Adrenal gland (tissue), 12 donors: Measurements from ENCODE around the gene ZNF714. TPM values are rescaled to one million over a fixed set of nuclear protein-coding genes. Genes with fewer than 3 reads are reported as not detected.

Source experiments
- DNase-seq, 7 donors: peaks; one replicate each; pipeline ENCODE4 v3.0.0-alpha.2; 2019 to 2020
- H3K27ac ChIP-seq, 5 donors: fragments of 200-600 bp; sonication (generic) in 4 of 5; 1 replicate in 3 of 5; 2 replicates in 2 of 5; pipeline versions ENCODE4 v1.5.1 to v1.8.0; 2016 to 2020; ENCODE audit warnings: mild to moderate bottlenecking in 1 of 5
- H3K27me3 ChIP-seq: fragments of 200-600 bp; 2 replicates; pipeline ENCODE4 v1.8.0; 2021
- H3K36me3 ChIP-seq, 2 donors: fragments of 200-600 bp; replicated peaks in 1 of 2; 1 replicate in 1 of 2; 2 replicates in 1 of 2; pipeline versions ENCODE4 v1.5.1 to v1.8.0; 2018 to 2022
- H3K4me1 ChIP-seq, 2 donors: fragments of 200-600 bp; replicated peaks in 1 of 2; 1 replicate in 1 of 2; 2 replicates in 1 of 2; pipeline versions ENCODE4 v1.5.1 to v1.8.0; 2018 to 2021
- H3K4me3 ChIP-seq, 4 donors: fragments of 200-600 bp; sonication (generic) in 3 of 4; one replicate each; pipeline ENCODE4 v1.5.1; 2016 to 2018
- H3K9me3 ChIP-seq, 3 donors: fragments of 200-600 bp; sonication (generic) in 1 of 3; replicated peaks in 1 of 3; 1 replicate in 2 of 3; 2 replicates in 1 of 3; pipeline versions ENCODE4 v1.5.1 to v1.8.0; 2016 to 2021
- POLR2A ChIP-seq, 2 donors: fragments of 450-650 bp; IDR thresholded peaks; one replicate each; pipeline ENCODE4 v1.6.1; 2017; ENCODE audit warnings: antibody characterized with exemption in 2 of 2, mild to moderate bottlenecking in 2 of 2, moderate library complexity in 1 of 2
- WGBS, 4 donors: extraction: QIAGEN DNeasy Blood & Tissue Kit in 2 of 4; methylation state at CpG; one replicate each; pipeline versions ENCODE4 v1.1.5 to v1.1.7; 2013 to 2017; 5-methylcytosine and 5-hydroxymethylcytosine counted together
- intact Hi-C, 2 donors: fragments of 100-400 bp; cut with DNase I; formaldehyde crosslinking; loops; one replicate each; pipeline versions ENCODE4 v1.14.1 to v1.15.0; 2022 to 2023
- polyA plus RNA-seq, 3 donors: library from polyadenylated mRNA; stranded (reverse); fragments of 200-250 nt in 2 of 3; fragments of 350-450 nt in 1 of 3; fragmentation: Illumina TruSeq in 1 of 3; extraction: RNeasy Lipid Tissue Mini Kit (QIAGEN cat#74804) in 1 of 3; gene quantifications; one replicate each; pipeline ENCODE4 v1.2.3, GENCODE V29; 2013 to 2014
- total RNA-seq, 9 donors: library from RNA; depleted of rRNA in 4 of 9; stranded (reverse); fragments of >200 nt in 4 of 9; fragments of 120-200 nt in 1 of 9; fragmentation: NEBNext Ultra II Directional in 1 of 9; extraction: Animal tissue kit (Norgen Biotek cat#: 25700) in 1 of 9; gene quantifications; one replicate each; pipeline versions ENCODE4 v1.1.0 to v1.2.4, GENCODE V29; 2013 to 2023
- TF ChIP-seq, protein P1 (sequence below), 6 experiments: fragments of 450-650 bp in 4 of 6; fragments of 200-600 bp in 2 of 6; sonication (generic) in 1 of 6; IDR thresholded peaks; 1 replicate in 5 of 6; 2 replicates in 1 of 6; pipeline versions ENCODE4 v1.5.1 to v1.8.0; 2016 to 2021; ENCODE audit warnings: antibody characterized with exemption in 6 of 6, mild to moderate bottlenecking in 2 of 6, moderate library complexity in 1 of 6
- donor health status: healthy with polysubstance abuse.
- donor health status: Bipolar disorder and iron deficiency.
- donor health status: DM: yes; HTN: yes; CAD: no.
- donor health status: DM: no; HTN: no; CAD: no.
- donor health status: DM: no; HTN: no; CAD: no.
- donor health status: DM: yes; HTN: yes; CAD: no.

Gene ZNF714
- total and polyA plus RNA-seq, 12 donors, result 2.5 to 34.2 (median 11.6) TPM

DNA sequence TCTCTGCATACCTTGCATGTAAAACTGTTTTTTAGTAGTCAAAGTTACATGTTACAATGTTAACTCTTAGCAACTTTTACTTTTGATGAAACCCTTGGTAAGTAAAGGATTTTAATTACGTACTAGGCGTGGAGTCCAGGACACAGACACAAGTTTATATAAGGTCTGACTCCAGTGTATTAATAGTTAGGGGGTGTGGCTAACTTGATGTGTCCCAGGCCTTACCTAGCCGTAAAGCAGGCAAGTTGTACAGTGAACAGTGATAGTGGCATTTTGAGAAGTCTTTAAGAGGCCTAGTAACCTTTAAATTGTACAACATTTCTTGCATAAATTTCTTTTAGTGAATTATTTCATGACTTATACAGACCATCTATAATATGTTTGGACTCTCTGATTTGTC, 5.9 kb downstream of the ZNF714 start:
- TF ChIP-seq, protein P1, sequence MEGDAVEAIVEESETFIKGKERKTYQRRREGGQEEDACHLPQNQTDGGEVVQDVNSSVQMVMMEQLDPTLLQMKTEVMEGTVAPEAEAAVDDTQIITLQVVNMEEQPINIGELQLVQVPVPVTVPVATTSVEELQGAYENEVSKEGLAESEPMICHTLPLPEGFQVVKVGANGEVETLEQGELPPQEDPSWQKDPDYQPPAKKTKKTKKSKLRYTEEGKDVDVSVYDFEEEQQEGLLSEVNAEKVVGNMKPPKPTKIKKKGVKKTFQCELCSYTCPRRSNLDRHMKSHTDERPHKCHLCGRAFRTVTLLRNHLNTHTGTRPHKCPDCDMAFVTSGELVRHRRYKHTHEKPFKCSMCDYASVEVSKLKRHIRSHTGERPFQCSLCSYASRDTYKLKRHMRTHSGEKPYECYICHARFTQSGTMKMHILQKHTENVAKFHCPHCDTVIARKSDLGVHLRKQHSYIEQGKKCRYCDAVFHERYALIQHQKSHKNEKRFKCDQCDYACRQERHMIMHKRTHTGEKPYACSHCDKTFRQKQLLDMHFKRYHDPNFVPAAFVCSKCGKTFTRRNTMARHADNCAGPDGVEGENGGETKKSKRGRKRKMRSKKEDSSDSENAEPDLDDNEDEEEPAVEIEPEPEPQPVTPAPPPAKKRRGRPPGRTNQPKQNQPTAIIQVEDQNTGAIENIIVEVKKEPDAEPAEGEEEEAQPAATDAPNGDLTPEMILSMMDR (IDR thresholded peaks at IDR 0.05), result no peak
- no peak for TF ChIP-seq POLR2A (IDR thresholded peaks at IDR 0.05)
- no peak for DNase-seq
- H3K27ac ChIP-seq, result no peak overlapping the region
- intact Hi-C loops, result no loop called here
- H3K9me3 ChIP-seq, result no peaks in the 10 kb centered on the region
- no peaks in the 10 kb centered on the region for H3K36me3 ChIP-seq
- 95 to 98% (median 96%) methylated on average over 3 of the region's 3 CpGs for WGBS, 4 donors
- H3K27me3 ChIP-seq, result no peaks in the 10 kb centered on the region
- H3K4me3 ChIP-seq, result no peak overlapping the region
- peaks cover 16 to 19% of the 10 kb centered on the region in 2 donors for H3K4me1 ChIP-seq

DNA sequence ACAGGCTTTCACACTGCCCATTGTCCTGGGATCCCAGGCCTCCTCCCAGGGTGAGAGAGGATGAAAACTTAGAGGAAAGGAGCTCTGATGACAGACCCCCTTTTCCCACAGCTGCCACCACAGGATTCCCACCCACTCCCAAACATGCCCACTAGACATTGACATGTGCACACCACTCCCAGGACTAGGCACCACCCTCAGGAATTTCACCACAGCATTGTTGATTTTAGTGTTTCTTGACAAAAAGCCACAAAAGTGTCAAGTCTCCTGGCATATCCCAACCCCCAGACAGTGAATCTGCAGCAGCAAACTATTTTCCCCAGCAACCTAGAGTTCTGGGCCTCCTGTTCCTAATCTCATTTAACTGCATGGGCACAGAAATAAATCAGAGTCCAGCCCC, 10.1 kb downstream of the ZNF714 start:
- Histone ChIP-seq H3K36me3 (no peaks in the 10 kb centered on the region), H3K4me1 (peaks cover 3 to 7% of the 10 kb centered on the region in 2 donors), H3K27ac (peak overlapping the region in 2 of 5 donors; percentile 47), H3K27me3 (no peaks in the 10 kb centered on the region), H3K9me3 (no peaks in the 10 kb centered on the region), H3K4me3 (no peak overlapping the region)
- DNase-seq, result peak in 3 of 7 donors; percentile 21 to 47 (median 38)
- TF ChIP-seq, protein P1 (IDR thresholded peaks at IDR 0.05), result no peak
- TF ChIP-seq POLR2A (IDR thresholded peaks at IDR 0.05), result no peak
- intact Hi-C loops, result no loop called here

DNA sequence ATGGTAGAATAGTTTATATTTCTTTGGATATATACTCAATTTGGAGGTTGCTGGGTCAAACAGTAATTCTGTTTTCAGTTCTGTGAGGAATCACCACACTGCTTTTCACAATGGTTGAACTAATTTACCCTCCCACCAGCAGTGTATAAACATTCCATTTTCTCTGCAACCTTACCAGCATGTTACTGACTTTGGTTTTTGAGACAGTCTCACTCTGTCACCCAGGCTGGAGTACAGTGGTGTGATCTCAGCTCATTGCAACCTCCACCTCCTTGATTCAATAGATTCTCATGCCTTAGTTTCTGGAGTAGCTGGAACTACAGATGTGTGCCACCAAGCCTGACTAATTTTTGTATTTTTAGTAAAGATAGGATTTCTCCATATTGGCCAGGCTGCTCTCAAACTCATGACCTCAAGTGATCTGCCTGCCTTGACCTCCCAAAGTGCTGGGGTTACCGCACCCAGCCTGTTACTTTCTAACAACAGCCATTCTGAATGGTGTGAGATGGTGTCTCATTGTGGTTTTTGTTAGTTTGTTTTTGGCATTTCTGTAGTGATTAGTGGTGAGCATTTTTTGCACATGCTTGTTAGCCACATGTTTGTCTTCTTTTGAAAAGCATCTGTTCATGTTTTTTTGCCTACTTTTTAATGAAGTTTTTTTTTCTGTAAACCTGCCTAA, 12.5 kb downstream of the ZNF714 start:
- 69 to 84% (median 78%) methylated on average over 1 of the region's 1 CpG for WGBS, 4 donors
- Histone ChIP-seq H3K27ac (no peak overlapping the region), H3K4me3 (no peak overlapping the region), H3K36me3 (no peaks in the 10 kb centered on the region), H3K4me1 (peaks cover 3 to 7% of the 10 kb centered on the region in 2 donors), H3K9me3 (no peaks in the 10 kb centered on the region), H3K27me3 (no peaks in the 10 kb centered on the region)
- no peak for DNase-seq
- TF ChIP-seq, protein P1 (IDR thresholded peaks at IDR 0.05), result no peak
- no peak for TF ChIP-seq POLR2A (IDR thresholded peaks at IDR 0.05)
- intact Hi-C loops, result no loop called here

DNA sequence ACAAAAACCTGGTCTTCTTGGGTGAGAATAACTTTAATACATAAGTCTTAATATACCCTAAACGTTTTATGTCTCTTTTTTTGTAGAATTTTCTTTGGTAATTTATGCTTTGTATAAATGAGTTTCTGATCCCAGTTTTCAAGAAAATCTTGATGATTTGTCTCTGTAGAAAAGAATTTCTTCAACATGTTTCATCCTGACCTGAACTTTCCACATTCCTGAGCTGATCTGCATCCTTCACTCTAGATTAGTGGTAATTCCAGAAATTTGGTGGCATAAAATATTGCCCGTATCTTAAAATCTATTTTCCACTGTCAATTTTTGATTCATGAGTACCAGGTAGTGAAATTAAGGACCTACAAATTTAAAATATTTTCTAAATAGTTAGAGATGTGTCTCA, 16.3 kb downstream of the ZNF714 start:
- Histone ChIP-seq H3K27me3 (no peaks in the 10 kb centered on the region), H3K36me3 (no peaks in the 10 kb centered on the region), H3K4me1 (no peaks in the 10 kb centered on the region), H3K9me3 (no peaks in the 10 kb centered on the region), H3K4me3 (no peak overlapping the region), H3K27ac (no peak overlapping the region)
- TF ChIP-seq, protein P1 (IDR thresholded peaks at IDR 0.05), result no peak
- TF ChIP-seq POLR2A (IDR thresholded peaks at IDR 0.05), result no peak
- DNase-seq, result no peak
- 92 to 95% (median 93%) methylated on average over 2 of the region's 2 CpGs for WGBS, 4 donors
- intact Hi-C loops, result no loop called here
